Astrocyte (in vitro differentiated cells and primary cell): ENCODE data around the gene GALNT6. TPM values are rescaled to one million over a fixed set of nuclear protein-coding genes. Genes with fewer than 3 reads are reported as not detected.

Experiments
- DNase-seq: peaks from one replicate; pipeline ENCODE4 v3.0.0-alpha.2; 2010; ENCODE audit warnings: low read depth
- FAIRE-seq: peaks from 2 replicates; lab custom pipeline; 2011; peaks lifted over from hg19 to GRCh38; lab: Jason Lieb, UNC
- H2AFZ ChIP-seq: 2 replicates; pipeline ENCODE4 v1.6.0; 2012; ENCODE audit warnings: low read depth, low read length, inconsistent platforms
- H3K27ac ChIP-seq: 2 replicates; pipeline ENCODE4 v1.5.1; 2011; ENCODE audit warnings: low read depth, low read length, inconsistent platforms
- H3K27me3 ChIP-seq: 2 replicates; pipeline ENCODE4 v1.6.0; 2011; ENCODE audit warnings: low read length, inconsistent platforms; ENCODE audit not compliant: insufficient read depth
- H3K36me3 ChIP-seq: 2 replicates; pipeline ENCODE4 v1.5.1; 2011; ENCODE audit warnings: low read length, inconsistent platforms; ENCODE audit not compliant: insufficient read depth
- H3K4me1 ChIP-seq: 2 replicates; pipeline ENCODE4 v1.5.1; 2011; ENCODE audit warnings: low read length, inconsistent platforms; ENCODE audit not compliant: insufficient read depth
- H3K4me2 ChIP-seq: 2 replicates; pipeline ENCODE4 v1.6.0; 2012; ENCODE audit warnings: low read length, inconsistent platforms
- H3K4me3 ChIP-seq: 2 replicates; pipeline ENCODE4 v1.5.1; 2011; ENCODE audit warnings: low read depth, mild to moderate bottlenecking, low read length, inconsistent platforms; ENCODE audit not compliant: insufficient read depth
- H3K79me2 ChIP-seq: 2 replicates; pipeline ENCODE4 v1.6.0; 2012; ENCODE audit warnings: mild to moderate bottlenecking, low read length, inconsistent platforms; ENCODE audit not compliant: insufficient read depth
- H3K9ac ChIP-seq: 2 replicates; pipeline ENCODE4 v1.6.0; 2012; ENCODE audit warnings: mild to moderate bottlenecking, low read length, inconsistent platforms
- H3K9me3 ChIP-seq: 2 replicates; pipeline ENCODE4 v1.5.1; 2012; ENCODE audit warnings: low read depth, mild to moderate bottlenecking, low read length, inconsistent platforms; ENCODE audit not compliant: insufficient read depth
- H4K20me1 ChIP-seq: 2 replicates; pipeline ENCODE4 v1.6.0; 2012; ENCODE audit warnings: low read length, inconsistent platforms; ENCODE audit not compliant: insufficient read depth
- H3K27ac Mint-ChIP-seq: one replicate; pipeline ENCODE4 v1.8.0; 2021; ENCODE audit warnings: mild to moderate bottlenecking, mixed read lengths; ENCODE audit not compliant: unreplicated experiment
- H3K27me3 Mint-ChIP-seq: one replicate; pipeline ENCODE4 v1.8.0; 2021; ENCODE audit warnings: low read depth, mixed read lengths; ENCODE audit not compliant: unreplicated experiment
- H3K36me3 Mint-ChIP-seq: one replicate; pipeline ENCODE4 v1.8.0; 2021; ENCODE audit warnings: low read depth, mixed read lengths; ENCODE audit not compliant: unreplicated experiment
- H3K4me1 Mint-ChIP-seq: one replicate; pipeline ENCODE4 v1.8.0; 2021; ENCODE audit warnings: low read depth, mixed read lengths; ENCODE audit not compliant: unreplicated experiment
- H3K4me3 Mint-ChIP-seq: one replicate; pipeline ENCODE4 v1.8.0; 2021; ENCODE audit warnings: mild to moderate bottlenecking, moderate library complexity, mixed read lengths; ENCODE audit not compliant: unreplicated experiment
- H3K9me3 Mint-ChIP-seq: one replicate; pipeline ENCODE4 v1.8.0; 2021; ENCODE audit warnings: mild to moderate bottlenecking, mixed read lengths; ENCODE audit not compliant: unreplicated experiment
- CTCF ChIP-seq: IDR thresholded peaks from 2 replicates; pipeline ENCODE4 v1.5.1; 2011; ENCODE audit warnings: low read depth, mild to moderate bottlenecking, inconsistent platforms, low read length, moderate library complexity; ENCODE audit not compliant: insufficient read depth
- EZH2 ChIP-seq: IDR thresholded peaks from 2 replicates; pipeline ENCODE4 v1.6.1; 2012; ENCODE audit warnings: mild to moderate bottlenecking, low read length, inconsistent platforms; ENCODE audit not compliant: insufficient read depth
- total RNA-seq: library from RNA; stranded (reverse); gene quantifications from 2 replicates; pipeline ENCODE4 v1.2.1, GENCODE V29; 2021

Gene GALNT6
- total RNA-seq, 1 donor from 2014 or later: 13.8 TPM

- H3K9me3 Mint-ChIP-seq: no peaks in the 10 kb centered on the region
- Histone ChIP-seq H3K27me3 (no peaks in the 10 kb centered on the region), H3K36me3 (no peaks in the 10 kb centered on the region), H3K4me2 (peak overlapping the region; percentile 57), H3K79me2 (no peaks in the 10 kb centered on the region), H4K20me1 (no peaks in the 10 kb centered on the region), H3K4me1 (peaks cover 6% of the 10 kb centered on the region), H3K27ac (peak overlapping the region; percentile 18), H3K9ac (peak overlapping the region; percentile 34), H3K9me3 (no peaks in the 10 kb centered on the region), H2AFZ (peak overlapping the region; percentile 77), H3K4me3 (no peak overlapping the region)
- TF ChIP-seq CTCF (no peak), EZH2 (no peak)
- H3K27me3 Mint-ChIP-seq: no peaks in the 10 kb centered on the region
- peak overlapping the region; percentile 75 for H3K27ac Mint-ChIP-seq
- no peaks in the 10 kb centered on the region for H3K36me3 Mint-ChIP-seq
- FAIRE-seq: no peak
- H3K4me3 Mint-ChIP-seq: peak overlapping the region; percentile 50
- H3K4me1 Mint-ChIP-seq: peaks cover 5% of the 10 kb centered on the region
- peak; percentile 69 for DNase-seq
Observed at GRCh38 chr12:51326698-51327439, 64.3 kb downstream of the GALNT6 start.

GRCh38 chr12:51324953-51325352, 66.3 kb downstream of the GALNT6 start:
- Mint-ChIP-seq H3K27ac (no peak overlapping the region), H3K9me3 (no peaks in the 10 kb centered on the region)

More at GRCh38 chr12:51324953-51325352, 66.3 kb downstream of the GALNT6 start:
- Histone ChIP-seq H4K20me1 (no peaks in the 10 kb centered on the region), H3K4me2 (no peak overlapping the region), H3K79me2 (no peaks in the 10 kb centered on the region), H3K27me3 (no peaks in the 10 kb centered on the region), H3K9me3 (no peaks in the 10 kb centered on the region), H3K4me3 (no peak overlapping the region), H3K36me3 (no peaks in the 10 kb centered on the region), H3K9ac (no peak overlapping the region), H2AFZ (no peak overlapping the region), H3K27ac (no peak overlapping the region), H3K4me1 (peaks cover 6% of the 10 kb centered on the region)
- Mint-ChIP-seq H3K27me3 (no peaks in the 10 kb centered on the region), H3K4me1 (peaks cover 11% of the 10 kb centered on the region), H3K36me3 (no peaks in the 10 kb centered on the region), H3K4me3 (no peak overlapping the region)
- FAIRE-seq (no peak), DNase-seq (no peak)
- TF ChIP-seq EZH2: no peak
- no peak for TF ChIP-seq CTCF
